UCSD-AML1 (cell line): ENCODE measurements around the gene TMEM11.
"Not testable (repeated sequence)": the region's sequence is repeated elsewhere in the genome, so short reads cannot be mapped to it uniquely, and the experiment has no call there.

Experiments used
- DNase-seq: peaks from one replicate; lab custom pipeline; 2025; ENCODE audit not compliant: unreplicated experiment; lab: John Stamatoyannopoulos, UW

Gene TMEM11

DNA sequence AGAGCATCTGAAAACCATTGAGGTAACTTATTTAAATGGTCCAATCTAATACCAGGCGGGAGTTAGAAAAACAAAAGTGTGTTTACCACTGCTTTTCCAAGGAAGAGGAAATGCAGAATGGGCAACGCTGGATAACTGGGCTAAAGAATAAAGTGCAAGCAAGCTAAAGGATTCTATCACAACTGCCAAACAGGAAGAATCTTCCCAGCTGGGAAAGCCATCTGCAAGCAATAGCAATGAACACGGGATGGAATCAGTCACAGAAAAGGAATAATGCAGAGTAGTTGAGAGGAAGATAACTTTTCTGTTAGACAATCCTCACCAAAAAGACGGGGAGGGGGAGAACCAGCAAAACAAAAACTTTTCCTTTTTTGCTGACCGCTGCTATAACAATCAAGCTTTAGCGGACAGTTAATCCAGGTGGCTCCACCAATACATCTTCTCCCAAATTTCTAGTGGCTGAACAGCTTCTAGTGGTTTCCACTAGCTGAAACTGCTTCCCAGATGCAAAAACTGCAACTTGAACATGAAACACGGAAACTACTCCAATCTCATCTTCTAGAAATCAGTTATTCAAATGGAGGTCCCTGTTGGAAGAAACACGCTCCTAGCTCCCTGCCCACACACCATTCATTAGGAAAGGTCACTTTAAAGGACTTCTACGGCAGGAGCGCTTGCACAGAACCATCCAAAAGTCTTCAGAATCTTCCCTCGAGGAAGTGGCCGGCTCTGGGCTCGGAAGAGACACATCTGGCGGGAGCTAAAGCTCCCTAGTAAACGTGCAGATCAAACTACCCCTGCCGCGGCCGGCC lies 929 bp downstream of the TMEM11 start:
- DNase-seq, result no peak

DNA sequence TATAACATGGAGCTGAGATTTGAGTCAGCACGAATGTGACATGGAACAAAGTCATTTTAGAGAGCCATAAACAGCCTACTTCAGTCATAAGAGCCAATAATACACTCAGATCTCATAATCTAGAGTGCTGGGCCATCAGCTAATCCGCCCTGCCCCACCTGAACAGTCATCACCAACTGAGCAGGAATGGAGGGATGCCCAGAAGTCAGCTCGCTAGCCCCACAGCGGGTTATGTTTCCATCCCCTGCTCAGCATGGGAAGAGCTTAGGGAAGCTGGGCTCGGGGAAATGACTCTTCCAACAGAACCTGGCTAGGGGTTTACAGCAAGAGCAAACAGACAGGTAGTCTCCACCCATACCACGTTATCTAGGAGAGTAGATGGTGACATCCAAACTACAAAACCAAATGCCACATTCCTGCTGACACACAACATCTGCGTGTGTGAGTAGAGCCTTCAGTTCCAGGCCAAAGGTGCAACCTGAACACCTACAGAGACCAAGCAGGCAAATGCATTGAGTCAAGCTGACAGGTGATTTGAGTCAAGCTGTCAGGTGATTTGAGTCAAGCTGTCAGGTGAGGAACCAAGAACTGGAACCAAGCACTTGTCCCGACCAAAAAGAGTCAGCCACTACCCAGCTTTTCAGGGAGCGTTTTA lies 2.0 kb downstream of the TMEM11 start:
- no peak for DNase-seq

DNA sequence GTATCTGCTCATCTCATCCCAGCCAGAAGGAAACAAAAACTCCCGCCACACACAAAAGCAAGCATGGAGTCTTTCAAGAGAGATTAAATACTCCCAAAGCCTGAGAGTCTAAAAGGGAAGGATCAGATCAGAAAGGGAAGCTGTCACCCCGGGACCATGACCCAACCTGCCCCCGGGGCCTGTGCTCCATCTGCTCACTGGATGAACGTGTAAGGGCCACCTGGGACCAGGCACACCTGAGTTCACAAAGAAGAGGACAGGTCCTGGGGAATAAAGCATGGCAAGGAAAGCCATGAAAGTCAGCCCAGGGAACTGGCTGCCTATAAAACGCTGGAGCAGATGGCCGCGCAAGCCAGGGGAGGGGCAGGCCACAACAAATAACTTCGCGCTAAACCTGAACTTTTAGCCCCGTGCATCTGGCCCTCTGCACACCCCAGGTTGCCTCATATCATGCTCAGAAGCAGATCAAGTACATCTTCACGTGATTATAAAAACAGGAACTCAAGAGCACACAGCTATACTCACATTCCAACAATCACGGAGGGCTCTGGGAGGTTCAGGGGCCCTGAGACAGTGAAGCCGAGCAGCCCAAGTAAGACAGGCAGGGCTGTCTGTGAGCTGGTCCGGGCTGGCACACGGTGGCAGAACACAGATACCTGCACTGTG lies 3.4 kb downstream of the TMEM11 start:
- DNase-seq, result no peak

DNA sequence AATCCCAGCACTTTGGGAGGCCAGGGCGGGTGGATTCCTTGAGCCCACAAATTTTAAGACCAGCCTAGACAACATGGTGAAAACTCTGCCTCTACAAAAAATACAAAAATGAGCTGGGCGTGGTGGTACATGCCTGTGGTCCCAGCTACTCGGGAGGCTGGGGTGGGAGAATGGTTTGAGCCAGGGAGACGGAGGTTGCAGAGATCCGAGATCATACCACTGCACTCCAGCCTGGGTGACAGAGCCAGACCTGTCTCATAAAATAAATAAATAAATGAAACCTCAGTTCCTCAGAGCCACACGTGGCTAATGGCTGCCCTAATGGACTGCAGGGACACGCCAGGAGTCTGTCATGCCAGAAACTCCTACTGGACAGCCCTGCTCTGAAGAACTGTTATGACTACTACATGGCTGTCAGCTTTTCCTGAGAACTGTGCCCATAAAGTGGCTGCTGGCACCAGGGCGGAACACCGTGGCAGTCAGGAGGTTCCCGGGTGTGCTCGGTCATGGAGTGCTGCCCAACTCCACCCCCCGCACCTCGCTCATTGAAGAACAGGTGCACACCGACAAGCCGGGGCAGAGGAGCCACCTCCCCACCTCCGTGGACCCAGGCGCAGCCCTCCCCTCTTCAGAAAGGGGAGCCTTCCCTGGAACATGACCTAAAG lies 4.3 kb downstream of the TMEM11 start:
- no peak for DNase-seq

DNA sequence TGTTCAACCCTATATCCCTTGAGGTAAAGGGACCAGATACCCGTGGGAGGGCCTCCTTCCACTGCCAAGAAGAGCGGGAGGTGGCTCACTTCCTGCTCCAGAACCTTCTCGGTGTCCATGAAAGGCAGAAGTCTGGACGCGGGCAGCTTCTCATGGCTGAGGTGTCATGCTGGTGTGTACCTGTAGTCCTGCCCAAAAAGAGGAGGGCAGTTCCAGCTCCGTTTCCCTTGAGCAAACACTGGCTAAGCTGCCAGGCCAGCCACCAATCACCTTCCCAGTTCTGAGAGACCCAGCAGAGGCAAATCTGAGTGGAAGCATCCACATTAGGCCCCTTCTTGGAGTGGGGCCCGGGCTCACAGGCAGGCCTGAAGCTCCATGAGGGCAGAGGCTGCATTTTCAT lies 5.6 kb downstream of the TMEM11 start:
- no peak for DNase-seq

GRCh38 chr17:21204935-21205334 lies 9.0 kb downstream of the TMEM11 start:
- no peak for DNase-seq

DNA sequence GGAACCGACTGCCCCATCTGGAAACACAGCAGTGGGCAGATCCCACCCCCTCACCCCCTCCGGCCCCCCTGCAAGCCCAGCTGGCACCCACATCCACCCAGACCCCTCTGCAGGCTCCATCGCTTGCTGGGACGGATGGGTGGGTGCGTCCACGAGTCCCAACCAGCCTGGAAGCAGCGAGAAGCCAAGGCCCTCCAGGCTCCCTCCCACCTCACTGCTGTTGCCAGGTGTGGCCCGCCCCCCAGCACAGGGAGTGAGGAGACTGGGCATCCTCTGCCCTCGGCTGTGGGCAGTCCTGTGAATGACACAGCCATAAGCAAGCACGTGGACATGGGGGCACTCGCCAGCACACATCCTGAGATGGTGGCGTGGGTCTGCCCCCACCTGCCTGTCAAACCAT lies 11.4 kb downstream of the TMEM11 start:
- DNase-seq, result no peak

DNA sequence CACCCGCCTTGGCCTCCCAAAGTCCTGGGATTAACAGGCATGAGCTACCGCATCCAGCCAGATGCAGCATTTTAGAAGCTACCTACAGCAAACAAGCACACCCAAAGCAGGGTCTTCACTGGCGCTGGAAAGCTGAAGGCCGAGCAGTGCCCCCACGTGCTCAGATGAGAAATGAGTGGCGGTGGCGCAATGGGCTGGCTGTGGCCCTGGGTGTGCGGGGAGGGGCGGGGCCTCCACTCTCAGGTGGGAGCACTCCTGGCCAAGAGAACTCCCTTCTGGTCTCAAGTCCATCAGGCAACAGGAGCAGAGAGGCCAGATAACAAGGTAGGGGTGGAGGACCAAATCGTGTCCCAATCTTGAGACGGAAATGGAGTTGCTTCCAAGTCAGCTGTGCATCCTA lies 12.1 kb downstream of the TMEM11 start:
- no peak for DNase-seq

GRCh38 chr17:21201298-21201595 lies 12.7 kb downstream of the TMEM11 start:
- DNase-seq, result no peak

DNA sequence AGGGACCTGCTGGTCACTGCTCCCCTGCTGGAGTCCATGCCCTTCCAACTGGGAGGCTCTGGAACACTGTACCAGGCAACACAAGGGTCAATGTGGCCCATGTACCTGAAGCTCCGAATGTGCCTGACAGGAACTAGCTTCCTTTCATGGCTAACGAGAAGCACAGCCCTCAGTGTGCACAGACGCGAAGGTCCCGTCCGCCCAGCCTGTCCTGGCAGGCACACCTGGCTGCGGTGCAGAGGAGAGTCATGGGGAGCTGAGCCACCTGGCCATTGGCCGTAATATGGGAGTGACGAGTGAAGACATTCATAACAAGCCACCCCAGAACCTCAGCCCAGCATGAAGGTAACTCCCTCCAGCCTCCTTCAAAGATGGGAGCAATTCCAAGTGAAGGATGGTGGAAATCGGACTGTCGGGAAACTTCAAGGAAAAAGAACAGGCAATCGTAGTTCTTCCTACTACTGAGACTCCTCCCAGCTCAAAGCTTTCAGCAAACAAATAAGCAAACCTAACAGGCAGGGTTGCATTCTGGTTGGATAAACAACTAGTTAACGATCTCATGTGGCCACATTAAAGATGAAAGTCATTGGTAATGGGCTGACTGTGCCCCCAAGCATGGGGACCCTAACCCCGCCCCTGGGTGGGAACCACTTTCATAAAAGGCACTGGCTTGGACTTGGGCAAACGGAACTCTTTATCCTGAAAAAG lies 13.2 kb downstream of the TMEM11 start:
- no peak for DNase-seq

GRCh38 chr17:21199856-21200255 lies 14.1 kb downstream of the TMEM11 start:
- no peak for DNase-seq

DNA sequence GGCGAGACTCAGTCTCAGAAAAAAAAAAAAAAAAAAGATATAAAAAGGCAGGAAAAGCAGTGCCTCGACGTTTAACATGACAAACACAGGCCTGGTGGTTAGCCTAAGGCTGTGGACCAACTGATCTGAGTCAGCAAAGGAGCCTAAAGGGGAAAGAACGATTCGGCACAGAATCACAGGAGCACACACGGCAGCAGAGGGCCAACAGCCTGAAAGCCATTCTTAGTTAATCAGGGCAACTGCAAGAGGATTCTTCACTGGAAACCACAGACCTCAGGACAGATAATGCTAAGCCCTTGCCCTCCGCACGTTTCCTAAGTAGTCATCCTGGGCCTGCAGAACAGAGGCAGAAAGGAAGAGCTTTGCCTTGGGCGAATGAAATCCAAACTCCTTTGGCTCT lies 14.7 kb downstream of the TMEM11 start:
- no peak for DNase-seq

DNA sequence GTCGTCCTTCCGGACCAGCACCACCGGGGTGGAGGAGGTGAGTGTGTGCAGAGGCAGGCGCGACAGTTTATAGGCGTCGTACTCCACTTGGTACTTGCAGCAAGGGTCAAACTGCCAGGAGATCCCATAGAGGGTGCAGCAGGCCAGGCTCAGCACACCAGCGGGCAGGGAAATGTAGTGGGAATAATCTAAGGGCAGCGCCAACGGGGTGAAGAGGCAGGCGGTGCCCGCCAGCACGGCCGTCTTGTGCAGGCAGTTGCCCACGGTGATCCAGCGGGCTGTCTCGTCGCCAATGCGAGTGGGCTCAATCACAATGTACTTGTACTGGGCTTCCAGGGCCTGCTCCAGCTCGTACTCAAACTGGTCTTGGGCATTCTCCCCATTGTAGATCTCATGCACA lies 15.6 kb downstream of the TMEM11 start:
- DNase-seq, result no peak

DNA sequence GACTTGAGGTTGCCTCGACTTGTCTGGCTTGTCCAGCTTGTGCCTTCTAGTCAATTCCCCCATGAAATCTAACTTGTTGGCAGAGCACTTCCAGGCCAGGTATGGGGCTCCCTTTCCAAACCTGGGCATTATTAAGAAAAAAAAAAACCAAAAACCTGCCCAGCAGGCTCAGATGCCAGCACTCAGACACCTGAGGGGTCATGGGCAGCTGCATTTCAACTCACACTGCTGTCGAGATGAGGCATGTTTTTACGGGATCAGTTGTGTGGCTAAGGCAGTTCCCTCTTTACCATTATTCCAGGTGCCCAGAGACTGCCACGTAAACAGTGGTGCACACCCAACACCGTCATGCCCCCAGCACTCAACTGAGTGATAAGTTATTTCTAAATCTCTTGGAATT lies 17.8 kb downstream of the TMEM11 start:
- no peak for DNase-seq

- DNase-seq, result no peak
Observed at GRCh38 chr17:21194703-21195102, 19.3 kb downstream of the TMEM11 start.

GRCh38 chr17:21194226-21194625 lies 19.7 kb downstream of the TMEM11 start:
- DNase-seq, result no peak

DNA sequence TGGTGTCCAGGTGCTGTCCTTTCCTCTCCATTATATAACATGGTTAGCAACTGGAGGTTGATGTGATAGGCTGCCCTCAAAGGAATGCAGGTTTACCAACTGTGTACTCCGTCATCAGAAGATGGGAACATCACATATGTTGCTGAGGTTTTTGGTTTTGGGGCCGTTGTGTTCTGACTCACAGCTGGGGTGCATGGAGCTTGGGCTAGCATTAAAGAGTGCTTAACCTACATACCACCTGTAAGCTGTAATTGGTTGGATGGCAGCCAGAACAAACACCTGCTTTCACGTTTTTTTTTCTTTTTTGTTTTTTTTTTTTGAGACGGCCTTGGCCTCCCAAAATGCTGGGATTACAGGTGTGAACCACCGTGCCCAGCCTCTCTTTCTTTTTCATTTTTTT lies 20.9 kb downstream of the TMEM11 start:
- DNase-seq, result no peak

- DNase-seq, result not testable (repeated sequence)
Observed at GRCh38 chr17:21192414-21192813, 21.5 kb downstream of the TMEM11 start.

DNA sequence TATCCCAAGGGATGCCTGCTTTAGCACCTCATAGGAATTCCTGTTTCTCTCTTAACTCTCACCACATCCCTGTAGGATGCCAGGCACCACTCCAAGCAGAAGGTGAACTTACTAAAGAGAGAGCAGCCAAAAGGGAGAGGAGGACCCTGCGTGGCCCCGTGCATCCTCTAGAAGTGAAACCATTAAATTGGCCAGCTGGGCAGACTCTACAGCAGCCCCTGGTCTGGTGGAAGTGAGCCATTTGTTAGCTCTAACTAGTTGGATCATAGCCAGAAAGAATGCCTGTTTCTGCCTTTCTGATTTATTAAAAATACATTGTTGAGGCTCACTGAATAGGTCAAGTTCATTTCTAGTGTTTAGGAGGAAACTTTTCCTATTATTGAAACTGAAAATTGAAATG lies 22.3 kb downstream of the TMEM11 start:
- DNase-seq, result no peak

DNA sequence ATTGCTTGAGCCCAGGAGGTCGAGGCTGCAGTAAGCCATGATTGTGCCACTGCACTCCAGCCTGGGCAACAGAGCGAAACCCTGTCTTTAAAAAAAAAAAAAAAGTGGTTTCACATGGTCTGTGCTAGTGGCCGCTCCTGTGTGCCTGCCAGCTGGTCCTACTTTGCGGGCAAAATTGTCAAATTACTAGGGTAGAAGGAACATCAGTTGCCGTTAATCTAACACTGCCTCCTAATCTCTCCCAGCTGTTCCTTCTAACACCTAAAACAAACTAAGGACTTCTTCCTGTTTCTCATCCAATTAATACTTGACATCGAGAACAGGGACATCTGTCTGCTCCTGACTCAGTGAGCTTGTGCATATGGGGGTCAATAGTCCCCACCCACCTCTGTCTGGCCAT lies 23.9 kb downstream of the TMEM11 start:
- no peak for DNase-seq

GRCh38 chr17:21189361-21189760 lies 24.6 kb downstream of the TMEM11 start:
- DNase-seq, result no peak
